GM12878 (cell line): ENCODE measurements around the gene CFAP45. TPM values are rescaled to one million over a fixed set of nuclear protein-coding genes. Genes with fewer than 3 reads are reported as not detected.

Experiments
- HDGF ChIP-seq: fragments of 450-650 bp; IDR thresholded peaks from 2 replicates; pipeline ENCODE4 v1.6.1; 2016; ENCODE audit warnings: antibody characterized with exemption
- IRF4 ChIP-seq: IDR thresholded peaks from 2 replicates; pipeline ENCODE4 v1.6.1; 2011; ENCODE audit warnings: low read depth, low read length
- NBN ChIP-seq: fragments of 450-650 bp; IDR thresholded peaks from 2 replicates; pipeline ENCODE4 v1.6.1; 2016
- NR2C1 ChIP-seq: fragments of 450-650 bp; IDR thresholded peaks from 2 replicates; pipeline ENCODE4 v1.6.1; 2017; ENCODE audit warnings: antibody characterized with exemption, mild to moderate bottlenecking, moderate library complexity
- PAX5 ChIP-seq: IDR thresholded peaks from 2 replicates; pipeline ENCODE4 v1.6.1; 2011; ENCODE audit warnings: low read depth, low read length, borderline replicate concordance
- RB1 ChIP-seq: fragments of 450-650 bp; formaldehyde crosslinking; IDR thresholded peaks from 2 replicates; pipeline ENCODE4 v1.6.1; 2017; ENCODE audit warnings: mild to moderate bottlenecking, borderline replicate concordance
- RFX5 ChIP-seq: IDR thresholded peaks from 2 replicates; pipeline ENCODE4 v1.6.1; 2011; ENCODE audit warnings: low read depth, low read length, improper control_type of control experiment
- SMAD1 ChIP-seq: fragments of 450-650 bp; IDR thresholded peaks from 2 replicates; pipeline ENCODE4 v1.6.1; 2018; ENCODE audit warnings: mild to moderate bottlenecking, low read depth; ENCODE audit not compliant: partially characterized antibody
- SMAD5 ChIP-seq: IDR thresholded peaks from 2 replicates; pipeline ENCODE4 v1.6.1; 2016; ENCODE audit warnings: antibody characterized with exemption, low read depth
- polyA plus RNA-seq, 11 experiments: library from polyadenylated mRNA; depleted of rRNA in 4 of 11; unstranded in 6 of 11; stranded (reverse) in 5 of 11; fragments of >200 nt; fragmentation: Nextera tagmentation in 4 of 11; fragmentation: Illumina TruSeq in 1 of 11; extraction: Ambion mirVana in 4 of 11; extraction: Trizol in 1 of 11; gene quantifications; 1 replicate in 1 of 11; 2 replicates in 10 of 11; pipeline versions ENCODE4 v1.2.1 to v1.2.3, GENCODE V29; 2011 to 2016; ENCODE audit warnings: inconsistent platforms in 2 of 11, missing spikeins in 2 of 11, low read depth in 1 of 11
- total RNA-seq, 4 experiments: library from RNA; depleted of rRNA in 3 of 4; stranded (reverse); fragments of >200 nt in 3 of 4; fragmentation: Illumina TruSeq in 1 of 4; extraction: Trizol in 1 of 4; gene quantifications; 2 replicates each; pipeline versions ENCODE4 v1.2.1 to v1.2.3, GENCODE V29; 2013 to 2021
- TF ChIP-seq, protein P1 (sequence below): fragments of 450-650 bp; IDR thresholded peaks from 2 replicates; pipeline ENCODE4 v1.6.1; 2016; ENCODE audit warnings: mild to moderate bottlenecking
- TF ChIP-seq, protein P2 (sequence below): IDR thresholded peaks from 2 replicates; pipeline ENCODE4 v1.6.1; 2012; ENCODE audit warnings: low read length, inconsistent platforms
- TF ChIP-seq, protein P3 (sequence below): IDR thresholded peaks from 2 replicates; pipeline ENCODE4 v1.6.1; 2011; ENCODE audit warnings: low read depth, low read length, improper control_type of control experiment, borderline replicate concordance

Gene CFAP45
- total and polyA plus RNA-seq, 10 of the 15 experiments (the other 5 are each of a cell fraction or from before 2014, with no cell fraction given), result 0.43 to 0.91 (median 0.67) TPM

DNA sequence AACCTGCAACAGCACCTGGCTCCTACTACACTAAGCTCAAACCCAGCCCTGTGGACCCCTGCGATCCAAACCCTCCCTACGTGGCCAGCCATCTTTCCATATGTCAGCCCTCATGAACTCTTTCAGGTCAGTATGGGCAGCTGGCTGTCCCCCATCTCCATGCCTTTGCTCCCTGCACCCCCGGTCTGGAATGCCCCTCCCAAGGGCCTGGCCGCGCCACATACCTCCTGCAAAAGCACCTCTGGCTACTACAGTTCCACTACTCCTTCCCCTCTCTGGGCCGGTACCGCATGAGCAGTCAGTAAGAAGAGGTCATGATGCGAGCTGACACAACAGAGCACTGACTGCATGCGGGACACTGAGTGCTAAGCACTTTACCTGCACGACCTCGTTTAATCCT, 35.3 kb upstream of the CFAP45 start (continued):
- TF ChIP-seq, protein P1, sequence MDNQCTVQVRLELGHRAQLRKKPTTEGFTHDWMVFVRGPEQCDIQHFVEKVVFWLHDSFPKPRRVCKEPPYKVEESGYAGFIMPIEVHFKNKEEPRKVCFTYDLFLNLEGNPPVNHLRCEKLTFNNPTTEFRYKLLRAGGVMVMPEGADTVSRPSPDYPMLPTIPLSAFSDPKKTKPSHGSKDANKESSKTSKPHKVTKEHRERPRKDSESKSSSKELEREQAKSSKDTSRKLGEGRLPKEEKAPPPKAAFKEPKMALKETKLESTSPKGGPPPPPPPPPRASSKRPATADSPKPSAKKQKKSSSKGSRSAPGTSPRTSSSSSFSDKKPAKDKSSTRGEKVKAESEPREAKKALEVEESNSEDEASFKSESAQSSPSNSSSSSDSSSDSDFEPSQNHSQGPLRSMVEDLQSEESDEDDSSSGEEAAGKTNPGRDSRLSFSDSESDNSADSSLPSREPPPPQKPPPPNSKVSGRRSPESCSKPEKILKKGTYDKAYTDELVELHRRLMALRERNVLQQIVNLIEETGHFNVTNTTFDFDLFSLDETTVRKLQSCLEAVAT, result no peak
- TF ChIP-seq HDGF (no peak), IRF4 (no peak), SMAD1 (no peak), NBN (no peak), NR2C1 (no peak), RFX5 (no peak), RB1 (no peak), SMAD5 (no peak), PAX5 (no peak)
- TF ChIP-seq, protein P2, sequence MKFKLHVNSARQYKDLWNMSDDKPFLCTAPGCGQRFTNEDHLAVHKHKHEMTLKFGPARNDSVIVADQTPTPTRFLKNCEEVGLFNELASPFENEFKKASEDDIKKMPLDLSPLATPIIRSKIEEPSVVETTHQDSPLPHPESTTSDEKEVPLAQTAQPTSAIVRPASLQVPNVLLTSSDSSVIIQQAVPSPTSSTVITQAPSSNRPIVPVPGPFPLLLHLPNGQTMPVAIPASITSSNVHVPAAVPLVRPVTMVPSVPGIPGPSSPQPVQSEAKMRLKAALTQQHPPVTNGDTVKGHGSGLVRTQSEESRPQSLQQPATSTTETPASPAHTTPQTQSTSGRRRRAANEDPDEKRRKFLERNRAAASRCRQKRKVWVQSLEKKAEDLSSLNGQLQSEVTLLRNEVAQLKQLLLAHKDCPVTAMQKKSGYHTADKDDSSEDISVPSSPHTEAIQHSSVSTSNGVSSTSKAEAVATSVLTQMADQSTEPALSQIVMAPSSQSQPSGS, result no peak
- TF ChIP-seq, protein P3, sequence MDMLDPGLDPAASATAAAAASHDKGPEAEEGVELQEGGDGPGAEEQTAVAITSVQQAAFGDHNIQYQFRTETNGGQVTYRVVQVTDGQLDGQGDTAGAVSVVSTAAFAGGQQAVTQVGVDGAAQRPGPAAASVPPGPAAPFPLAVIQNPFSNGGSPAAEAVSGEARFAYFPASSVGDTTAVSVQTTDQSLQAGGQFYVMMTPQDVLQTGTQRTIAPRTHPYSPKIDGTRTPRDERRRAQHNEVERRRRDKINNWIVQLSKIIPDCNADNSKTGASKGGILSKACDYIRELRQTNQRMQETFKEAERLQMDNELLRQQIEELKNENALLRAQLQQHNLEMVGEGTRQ, result no peak
